ENCODE results near the gene PNMT.

PNMT gene

GRCh38 chr17:39627047-39627711, 41.1 kb upstream of the PNMT start:
- WGBS: under 1% methylated on average over 72 of the region's 72 CpGs
- H3K27ac ChIP-seq (ENCODE audit: low read depth, low read length): no peak overlapping the region
- peaks cover 63% of the 10 kb centered on the region for H3K27me3 ChIP-seq (ENCODE audit: insufficient read depth, low read length)
- H3K4me1 ChIP-seq (ENCODE audit: insufficient read depth, low read length): peaks cover 29% of the 10 kb centered on the region
- H3K4me3 ChIP-seq (ENCODE audit: low read length): peak overlapping the region; percentile 57
- H3K9ac ChIP-seq (ENCODE audit: low read depth, low read length): no peak overlapping the region
- H3K36me3 ChIP-seq (ENCODE audit: insufficient read depth, low read length): no peaks in the 10 kb centered on the region
- H3K9me3 ChIP-seq (ENCODE audit: insufficient read depth, low read depth, low read length): no peaks in the 10 kb centered on the region

- peak overlapping the region; percentile 57 for H3K4me3 ChIP-seq (ENCODE audit: low read length)
- H3K27me3 ChIP-seq (ENCODE audit: insufficient read depth, low read length): peaks cover 62% of the 10 kb centered on the region
- peaks cover 32% of the 10 kb centered on the region for H3K4me1 ChIP-seq (ENCODE audit: insufficient read depth, low read length)
- no peaks in the 10 kb centered on the region for H3K36me3 ChIP-seq (ENCODE audit: insufficient read depth, low read length)
- no peak overlapping the region for H3K9ac ChIP-seq (ENCODE audit: low read depth, low read length)
- no peaks in the 10 kb centered on the region for H3K9me3 ChIP-seq (ENCODE audit: insufficient read depth, low read depth, low read length)
- H3K27ac ChIP-seq (ENCODE audit: low read depth, low read length): no peak overlapping the region
- WGBS: 11% methylated on average over 16 of the region's 16 CpGs
These were observed 40.3 kb upstream of the PNMT start for GRCh38 chr17:39627712-39628516.

DNA sequence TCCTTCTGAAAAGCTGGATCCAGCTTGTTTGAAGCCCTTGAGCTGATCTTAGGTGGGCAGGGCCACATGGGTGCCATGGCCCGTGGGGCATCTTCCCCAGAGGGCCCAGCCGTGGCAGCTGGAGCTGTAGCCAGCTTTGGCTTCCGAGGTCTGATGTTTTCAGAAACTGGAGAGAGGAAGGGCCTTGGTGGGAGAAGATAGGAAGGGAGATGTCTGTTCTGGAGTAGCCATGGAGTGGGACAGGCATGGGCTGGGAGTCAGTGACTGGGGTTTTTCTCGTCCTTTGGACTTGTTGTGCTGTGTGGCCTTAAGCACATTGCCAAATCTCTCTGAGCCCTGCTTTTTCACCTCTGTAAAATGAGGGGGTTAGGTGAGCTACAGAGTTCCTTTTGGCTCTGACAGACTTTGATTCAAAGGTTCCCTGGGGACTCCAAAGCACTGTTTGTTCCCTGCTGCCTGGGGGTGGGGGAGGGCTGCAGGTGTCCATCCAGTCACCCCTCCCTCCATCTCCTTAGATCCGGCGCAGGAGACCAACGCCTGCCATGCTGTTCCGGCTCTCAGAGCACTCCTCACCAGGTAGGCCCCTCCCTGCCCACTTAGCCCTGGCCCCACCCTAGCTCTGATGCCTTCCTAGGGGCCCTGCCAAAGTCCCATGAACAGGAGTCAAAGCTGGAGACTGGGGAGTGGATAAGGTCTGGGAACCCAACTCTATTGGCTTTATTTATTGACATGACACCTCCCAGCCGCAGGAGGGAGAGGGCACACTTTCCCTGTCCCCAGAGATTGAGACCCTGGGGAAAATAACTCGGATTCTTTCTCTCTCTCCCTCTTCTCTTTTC, 39.4 kb upstream of the PNMT start:
- Histone ChIP-seq H3K4me1 (ENCODE audit: insufficient read depth, low read length) (peaks cover 32% of the 10 kb centered on the region), H3K27ac (ENCODE audit: low read depth, low read length) (no peak overlapping the region), H3K9me3 (ENCODE audit: insufficient read depth, low read depth, low read length) (no peaks in the 10 kb centered on the region), H3K4me3 (ENCODE audit: low read length) (no peak overlapping the region), H3K9ac (ENCODE audit: low read depth, low read length) (no peak overlapping the region), H3K27me3 (ENCODE audit: insufficient read depth, low read length) (peaks cover 54% of the 10 kb centered on the region), H3K36me3 (ENCODE audit: insufficient read depth, low read length) (no peaks in the 10 kb centered on the region)
- WGBS: 56% methylated on average over 10 of the region's 10 CpGs

DNA sequence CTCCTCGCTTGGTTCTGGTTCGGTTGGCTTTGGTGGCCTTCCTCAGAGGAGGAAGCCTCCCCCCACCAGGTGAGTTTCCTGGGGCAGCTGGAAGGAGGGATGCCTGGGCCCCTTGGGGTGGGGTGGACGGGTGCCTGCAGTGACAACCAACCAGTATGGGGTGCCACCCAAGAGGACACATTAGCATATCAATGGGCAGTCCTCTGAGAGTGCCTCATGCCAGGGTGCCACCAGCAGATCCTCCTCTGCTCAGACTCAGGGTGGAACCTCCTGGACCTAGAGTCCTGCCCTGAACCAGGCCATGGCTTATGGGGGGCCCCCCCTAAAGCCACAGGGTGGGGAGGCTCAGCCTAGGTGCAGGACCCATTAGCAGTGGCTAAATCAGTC, 38.8 kb upstream of the PNMT start:
- Histone ChIP-seq H3K4me3 (ENCODE audit: low read length) (no peak overlapping the region), H3K4me1 (ENCODE audit: insufficient read depth, low read length) (peaks cover 32% of the 10 kb centered on the region), H3K27me3 (ENCODE audit: insufficient read depth, low read length) (peaks cover 50% of the 10 kb centered on the region), H3K9me3 (ENCODE audit: insufficient read depth, low read depth, low read length) (no peaks in the 10 kb centered on the region), H3K27ac (ENCODE audit: low read depth, low read length) (no peak overlapping the region), H3K9ac (ENCODE audit: low read depth, low read length) (no peak overlapping the region), H3K36me3 (ENCODE audit: insufficient read depth, low read length) (no peaks in the 10 kb centered on the region)
- WGBS: 66% methylated on average over 3 of the region's 3 CpGs

GRCh38 chr17:39629898-39630297, 38.4 kb upstream of the PNMT start:
- no peak overlapping the region for H3K4me3 ChIP-seq (ENCODE audit: low read length)
- no peak overlapping the region for H3K27ac ChIP-seq (ENCODE audit: low read depth, low read length)
- WGBS: 87% methylated on average over 12 of the region's 12 CpGs
- H3K27me3 ChIP-seq (ENCODE audit: insufficient read depth, low read length): peaks cover 46% of the 10 kb centered on the region
- H3K36me3 ChIP-seq (ENCODE audit: insufficient read depth, low read length): no peaks in the 10 kb centered on the region
- H3K9ac ChIP-seq (ENCODE audit: low read depth, low read length): no peak overlapping the region
- no peaks in the 10 kb centered on the region for H3K9me3 ChIP-seq (ENCODE audit: insufficient read depth, low read depth, low read length)
- H3K4me1 ChIP-seq (ENCODE audit: insufficient read depth, low read length): peaks cover 32% of the 10 kb centered on the region

DNA sequence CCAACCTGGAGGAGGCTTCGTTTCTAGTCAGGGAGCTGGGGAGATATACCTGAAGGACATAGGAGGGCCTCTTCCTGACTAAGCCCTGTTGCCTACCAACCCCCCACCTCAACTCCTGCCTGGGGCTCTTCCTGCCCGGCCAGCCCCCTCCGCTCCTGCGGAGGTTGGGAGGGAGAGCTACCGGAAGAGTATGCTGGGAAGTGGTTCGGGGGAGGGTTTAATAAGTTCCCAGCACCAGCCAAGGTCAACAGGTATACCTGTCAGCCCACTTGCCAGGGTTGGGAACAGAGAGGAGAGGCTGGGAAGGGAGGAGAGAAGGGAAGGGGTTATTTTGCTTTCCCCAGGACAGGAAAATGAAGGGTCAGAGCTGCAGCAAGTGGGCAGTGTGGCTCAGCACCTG, 36.9 kb upstream of the PNMT start:
- Histone ChIP-seq H3K27ac (ENCODE audit: low read depth, low read length) (no peak overlapping the region), H3K4me1 (ENCODE audit: insufficient read depth, low read length) (peaks cover 41% of the 10 kb centered on the region), H3K27me3 (ENCODE audit: insufficient read depth, low read length) (peaks cover 31% of the 10 kb centered on the region), H3K9ac (ENCODE audit: low read depth, low read length) (0 out of 2 replicates have a peak overlapping the region, but pooled peaks have one; percentile 15), H3K4me3 (ENCODE audit: low read length) (peak overlapping the region; percentile 13; the same call in 1 of the 2 replicates), H3K36me3 (ENCODE audit: insufficient read depth, low read length) (no peaks in the 10 kb centered on the region), H3K9me3 (ENCODE audit: insufficient read depth, low read depth, low read length) (no peaks in the 10 kb centered on the region)
- WGBS: 8% methylated on average over 5 of the region's 6 CpGs

DNA sequence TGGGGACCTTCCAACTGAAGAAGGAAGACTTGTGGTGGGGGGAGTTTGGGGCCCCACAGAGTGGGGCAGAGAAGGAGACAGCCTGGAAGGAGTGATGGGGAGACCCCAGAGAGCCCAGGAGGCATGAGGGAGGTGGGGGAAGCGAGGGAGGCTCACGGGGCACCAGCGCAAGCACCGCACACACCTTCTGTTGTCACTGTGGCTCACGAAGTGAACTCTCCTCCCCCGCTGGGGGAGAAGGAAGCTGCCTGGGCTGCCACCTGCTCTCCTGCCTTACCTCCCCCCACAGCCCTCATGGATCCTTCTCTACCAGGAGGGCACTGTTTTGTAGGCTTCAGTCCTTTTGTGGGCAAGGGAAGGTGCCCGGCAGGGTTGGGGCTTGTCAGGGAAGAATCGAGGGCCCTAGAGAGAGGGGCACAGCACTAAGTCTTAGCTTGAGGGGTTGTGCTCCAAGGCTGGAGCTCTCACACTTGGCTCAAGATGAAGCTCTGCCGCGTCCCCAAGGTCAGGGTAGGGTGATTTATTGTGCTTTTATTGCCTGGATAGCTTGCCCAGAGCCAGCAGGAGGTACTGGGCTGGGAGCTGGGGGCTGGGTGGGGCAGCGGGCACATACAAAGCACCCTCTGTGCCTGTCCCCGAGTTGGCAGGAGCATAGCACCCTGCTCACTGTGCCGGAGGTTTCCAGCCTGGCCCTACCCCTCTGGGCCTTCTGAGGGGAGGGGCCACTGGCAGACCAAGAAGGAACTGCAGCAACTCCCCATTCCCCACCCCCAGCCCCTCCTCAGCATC, 35.9 kb upstream of the PNMT start:
- H3K36me3 ChIP-seq (ENCODE audit: insufficient read depth, low read length): no peaks in the 10 kb centered on the region
- H3K27me3 ChIP-seq (ENCODE audit: insufficient read depth, low read length): peaks cover 22% of the 10 kb centered on the region
- peaks cover 45% of the 10 kb centered on the region for H3K4me1 ChIP-seq (ENCODE audit: insufficient read depth, low read length)
- H3K4me3 ChIP-seq (ENCODE audit: low read length): no peak overlapping the region
- no peak overlapping the region for H3K9ac ChIP-seq (ENCODE audit: low read depth, low read length)
- no peaks in the 10 kb centered on the region for H3K9me3 ChIP-seq (ENCODE audit: insufficient read depth, low read depth, low read length)
- no peak overlapping the region for H3K27ac ChIP-seq (ENCODE audit: low read depth, low read length)
- 71% methylated on average over 13 of the region's 13 CpGs for WGBS

- Histone ChIP-seq H3K9me3 (ENCODE audit: insufficient read depth, low read depth, low read length) (no peaks in the 10 kb centered on the region), H3K27ac (ENCODE audit: low read depth, low read length) (no peak overlapping the region), H3K36me3 (ENCODE audit: insufficient read depth, low read length) (no peaks in the 10 kb centered on the region), H3K9ac (ENCODE audit: low read depth, low read length) (no peak overlapping the region), H3K4me3 (ENCODE audit: low read length) (no peak overlapping the region), H3K4me1 (ENCODE audit: insufficient read depth, low read length) (peaks cover 42% of the 10 kb centered on the region), H3K27me3 (ENCODE audit: insufficient read depth, low read length) (peaks cover 8% of the 10 kb centered on the region; the same call in 1 of the 2 replicates)
- WGBS: 90% methylated on average over 8 of the region's 8 CpGs
These were observed 34.6 kb upstream of the PNMT start for GRCh38 chr17:39633570-39634183.

- Histone ChIP-seq H3K27me3 (ENCODE audit: insufficient read depth, low read length) (peaks cover 4% of the 10 kb centered on the region; the same call in 1 of the 2 replicates), H3K4me3 (ENCODE audit: low read length) (no peak overlapping the region), H3K4me1 (ENCODE audit: insufficient read depth, low read length) (peaks cover 39% of the 10 kb centered on the region), H3K36me3 (ENCODE audit: insufficient read depth, low read length) (no peaks in the 10 kb centered on the region), H3K9ac (ENCODE audit: low read depth, low read length) (no peak overlapping the region), H3K9me3 (ENCODE audit: insufficient read depth, low read depth, low read length) (no peaks in the 10 kb centered on the region), H3K27ac (ENCODE audit: low read depth, low read length) (no peak overlapping the region)
- 83% methylated on average over 1 of the region's 2 CpGs for WGBS
These were observed 33.8 kb upstream of the PNMT start for GRCh38 chr17:39634384-39634871.

DNA sequence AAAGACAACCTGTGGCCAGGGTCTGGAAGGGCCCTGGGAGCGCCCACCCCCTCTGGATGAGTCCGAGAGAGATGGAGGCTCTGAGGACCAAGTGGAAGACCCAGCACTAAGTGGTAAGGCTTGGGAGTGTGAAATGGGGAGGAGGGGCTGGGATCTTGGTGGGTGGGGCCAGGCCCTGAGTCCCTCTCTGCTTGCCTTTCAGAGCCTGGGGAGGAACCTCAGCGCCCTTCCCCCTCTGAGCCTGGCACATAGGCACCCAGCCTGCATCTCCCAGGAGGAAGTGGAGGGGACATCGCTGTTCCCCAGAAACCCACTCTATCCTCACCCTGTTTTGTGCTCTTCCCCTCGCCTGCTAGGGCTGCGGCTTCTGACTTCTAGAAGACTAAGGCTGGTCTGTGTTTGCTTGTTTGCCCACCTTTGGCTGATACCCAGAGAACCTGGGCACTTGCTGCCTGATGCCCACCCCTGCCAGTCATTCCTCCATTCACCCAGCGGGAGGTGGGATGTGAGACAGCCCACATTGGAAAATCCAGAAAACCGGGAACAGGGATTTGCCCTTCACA, 32.6 kb upstream of the PNMT start:
- no peak overlapping the region for H3K27ac ChIP-seq (ENCODE audit: low read depth, low read length)
- H3K36me3 ChIP-seq (ENCODE audit: insufficient read depth, low read length): no peaks in the 10 kb centered on the region
- H3K9ac ChIP-seq (ENCODE audit: low read depth, low read length): no peak overlapping the region
- peaks cover 45% of the 10 kb centered on the region for H3K4me1 ChIP-seq (ENCODE audit: insufficient read depth, low read length)
- H3K4me3 ChIP-seq (ENCODE audit: low read length): no peak overlapping the region
- WGBS: 74% methylated on average over 8 of the region's 8 CpGs
- no peaks in the 10 kb centered on the region for H3K9me3 ChIP-seq (ENCODE audit: insufficient read depth, low read depth, low read length)
- no peaks in the 10 kb centered on the region for H3K27me3 ChIP-seq (ENCODE audit: insufficient read depth, low read length)

Measured in HUES64 (cell line).